ENCODE measurements around the gene NLRC4.
"Not testable (repeated sequence)": the region's sequence is repeated elsewhere in the genome, so short reads cannot be mapped to it uniquely, and the experiment has no call there.

The NLRC4 gene, protein sequence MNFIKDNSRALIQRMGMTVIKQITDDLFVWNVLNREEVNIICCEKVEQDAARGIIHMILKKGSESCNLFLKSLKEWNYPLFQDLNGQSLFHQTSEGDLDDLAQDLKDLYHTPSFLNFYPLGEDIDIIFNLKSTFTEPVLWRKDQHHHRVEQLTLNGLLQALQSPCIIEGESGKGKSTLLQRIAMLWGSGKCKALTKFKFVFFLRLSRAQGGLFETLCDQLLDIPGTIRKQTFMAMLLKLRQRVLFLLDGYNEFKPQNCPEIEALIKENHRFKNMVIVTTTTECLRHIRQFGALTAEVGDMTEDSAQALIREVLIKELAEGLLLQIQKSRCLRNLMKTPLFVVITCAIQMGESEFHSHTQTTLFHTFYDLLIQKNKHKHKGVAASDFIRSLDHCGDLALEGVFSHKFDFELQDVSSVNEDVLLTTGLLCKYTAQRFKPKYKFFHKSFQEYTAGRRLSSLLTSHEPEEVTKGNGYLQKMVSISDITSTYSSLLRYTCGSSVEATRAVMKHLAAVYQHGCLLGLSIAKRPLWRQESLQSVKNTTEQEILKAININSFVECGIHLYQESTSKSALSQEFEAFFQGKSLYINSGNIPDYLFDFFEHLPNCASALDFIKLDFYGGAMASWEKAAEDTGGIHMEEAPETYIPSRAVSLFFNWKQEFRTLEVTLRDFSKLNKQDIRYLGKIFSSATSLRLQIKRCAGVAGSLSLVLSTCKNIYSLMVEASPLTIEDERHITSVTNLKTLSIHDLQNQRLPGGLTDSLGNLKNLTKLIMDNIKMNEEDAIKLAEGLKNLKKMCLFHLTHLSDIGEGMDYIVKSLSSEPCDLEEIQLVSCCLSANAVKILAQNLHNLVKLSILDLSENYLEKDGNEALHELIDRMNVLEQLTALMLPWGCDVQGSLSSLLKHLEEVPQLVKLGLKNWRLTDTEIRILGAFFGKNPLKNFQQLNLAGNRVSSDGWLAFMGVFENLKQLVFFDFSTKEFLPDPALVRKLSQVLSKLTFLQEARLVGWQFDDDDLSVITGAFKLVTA

DNA sequence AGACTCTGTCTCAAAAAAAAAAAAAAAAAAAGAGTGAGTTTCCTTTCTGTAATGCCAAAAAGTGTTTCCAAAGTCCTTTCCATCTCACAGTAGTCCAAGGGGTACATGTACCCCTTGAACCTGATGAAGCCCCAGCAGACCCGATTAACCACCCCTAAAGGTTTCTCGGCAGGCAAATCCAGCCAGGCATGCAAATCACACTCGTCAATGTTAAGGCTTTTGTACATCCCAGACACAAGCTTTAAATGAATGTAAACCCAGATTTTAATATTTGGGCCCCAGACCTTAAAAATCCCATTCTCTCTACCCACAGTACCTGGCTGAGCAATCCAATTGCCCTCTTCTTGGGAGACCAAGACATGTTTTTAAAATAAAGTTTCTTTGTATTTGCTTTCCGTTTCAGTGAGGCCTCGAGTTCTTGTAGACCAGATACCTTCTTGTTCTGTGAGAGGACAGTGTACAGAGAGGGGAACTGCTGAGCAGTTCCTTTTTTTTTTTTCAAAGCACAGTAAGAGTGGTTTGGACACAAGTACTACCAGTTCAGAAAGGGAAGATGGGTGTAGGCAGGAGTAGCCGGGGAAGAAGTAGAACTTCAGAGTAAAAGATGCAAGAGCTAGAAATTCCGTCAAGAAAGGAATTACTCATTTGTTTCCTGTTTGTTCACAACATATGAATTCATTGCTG is at the start of gene NLRC4:
NLRC4 (minus strand) TSS at position 465 of the 684 bp plus-strand sequence. CDS start 8,111 bp downstream, outside the sequence.
- no peak for DNase-seq (ENCODE audit: low read depth in 2 of 2)

- DNase-seq (ENCODE audit: low read depth in 2 of 2) = no peak
These were observed 45.9 kb upstream of the NLRC4 start for GRCh38 chr2:32310577-32310976.

- DNase-seq (ENCODE audit: low read depth in 2 of 2) = not testable (repeated sequence)
These were observed 29.4 kb upstream of the NLRC4 start for GRCh38 chr2:32293966-32294562.

DNA sequence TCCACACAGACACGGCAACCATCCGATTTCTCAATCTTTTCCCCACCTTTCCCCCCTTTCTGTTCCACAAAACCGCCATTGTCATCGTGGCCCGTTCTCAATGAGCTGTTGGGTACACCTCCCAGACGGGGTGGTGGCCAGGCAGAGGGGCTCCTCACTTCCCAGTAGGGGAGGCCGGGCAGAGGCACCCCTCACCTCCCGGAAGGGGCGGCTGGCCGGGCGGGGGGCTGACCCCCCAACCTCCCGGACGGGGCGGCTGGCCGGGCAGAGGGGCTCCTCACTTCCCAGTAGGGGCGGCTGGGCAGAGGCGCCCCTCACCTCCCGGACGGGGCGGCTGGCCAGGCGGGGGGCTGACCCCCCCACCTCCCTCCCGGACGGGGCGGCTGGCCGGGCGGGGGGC is 28.8 kb upstream of the NLRC4 start:
- not testable (repeated sequence) for DNase-seq (ENCODE audit: low read depth in 2 of 2)

- DNase-seq (ENCODE audit: low read depth in 2 of 2) = no peak
These were observed 27.1 kb upstream of the NLRC4 start for GRCh38 chr2:32291746-32292145.

GRCh38 chr2:32290000-32290339 is 25.3 kb upstream of the NLRC4 start:
- no peak for DNase-seq (ENCODE audit: low read depth in 2 of 2)

- DNase-seq (ENCODE audit: low read depth in 2 of 2) = no peak
These were observed 24.7 kb upstream of the NLRC4 start for GRCh38 chr2:32289165-32289999.

- DNase-seq (ENCODE audit: low read depth in 2 of 2) = no peak
These were observed 19.6 kb upstream of the NLRC4 start for GRCh38 chr2:32284321-32284720.

- DNase-seq (ENCODE audit: low read depth in 2 of 2) = no peak
These were observed 13.8 kb upstream of the NLRC4 start for GRCh38 chr2:32278478-32278853.

GRCh38 chr2:32277674-32278477 is 13.2 kb upstream of the NLRC4 start, which contains the start of gene YIPF4:
YIPF4 (plus strand) TSS chr2:32277904; CDS start chr2:32278156, 252 bp downstream.
- peak; percentile 76 to 79 for DNase-seq (ENCODE audit: low read depth in 2 of 2)

GRCh38 chr2:32277363-32277673 is 12.6 kb upstream of the NLRC4 start:
- no peak for DNase-seq (ENCODE audit: low read depth in 2 of 2)

DNA sequence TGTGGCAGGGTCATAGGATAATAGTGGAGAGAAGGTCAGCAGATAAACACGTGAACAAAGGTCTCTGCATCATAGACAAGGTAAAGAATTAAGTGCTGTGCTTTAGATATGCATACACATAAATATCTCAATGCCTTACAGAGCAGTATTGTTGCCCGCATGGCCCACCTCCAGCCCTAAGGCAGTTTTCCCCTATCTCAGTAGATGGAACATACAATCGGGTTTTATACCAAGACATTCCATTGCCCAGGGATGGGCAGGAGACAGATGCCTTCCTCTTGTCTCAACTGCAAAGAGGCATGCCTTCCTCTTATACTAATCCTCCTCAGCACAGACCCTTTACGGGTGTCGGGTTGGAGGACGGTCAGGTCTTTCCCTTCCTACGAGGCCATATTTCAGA is 11.1 kb upstream of the NLRC4 start:
- DNase-seq (ENCODE audit: low read depth in 2 of 2) = not testable (repeated sequence)

DNA sequence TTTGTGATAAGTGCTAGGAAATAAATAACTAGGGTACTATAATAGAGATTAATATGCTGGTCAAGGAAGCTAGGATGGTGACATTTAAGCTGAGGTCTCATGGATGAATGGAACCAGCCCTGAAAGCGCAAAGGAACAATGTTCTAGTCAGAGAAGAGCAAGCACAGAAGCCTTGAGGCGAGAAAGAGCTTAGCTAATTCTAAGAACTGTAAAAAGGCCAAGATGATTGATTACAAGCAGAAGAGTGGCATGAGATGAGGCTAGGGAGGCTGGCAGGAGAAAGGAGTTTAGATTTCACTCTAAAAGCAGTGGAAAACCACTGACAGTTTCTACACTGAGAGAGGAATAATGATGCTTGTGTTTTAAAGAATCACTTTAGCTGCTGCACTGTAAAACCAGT is 9.6 kb upstream of the NLRC4 start:
- DNase-seq (ENCODE audit: low read depth in 2 of 2) = no peak

DNA sequence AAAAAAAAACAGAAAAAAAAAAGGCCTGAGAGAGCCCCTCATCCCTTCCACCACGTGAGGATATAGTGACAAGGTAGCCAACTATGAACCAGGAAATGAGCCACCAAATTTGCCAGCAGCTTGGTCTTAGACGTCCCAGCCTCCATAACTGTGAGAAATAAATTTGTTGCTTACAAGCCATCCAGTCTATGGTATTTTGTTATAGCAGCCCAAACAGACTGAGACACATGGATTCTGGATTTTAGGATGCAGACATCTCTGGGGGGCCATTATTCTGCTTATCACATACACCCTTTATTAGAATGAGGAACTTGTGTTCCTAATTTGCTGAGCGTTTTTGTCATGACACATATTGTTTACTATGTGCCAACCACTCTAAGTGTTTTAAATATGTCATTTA is 7.6 kb upstream of the NLRC4 start:
- DNase-seq (ENCODE audit: low read depth in 2 of 2) = no peak

DNA sequence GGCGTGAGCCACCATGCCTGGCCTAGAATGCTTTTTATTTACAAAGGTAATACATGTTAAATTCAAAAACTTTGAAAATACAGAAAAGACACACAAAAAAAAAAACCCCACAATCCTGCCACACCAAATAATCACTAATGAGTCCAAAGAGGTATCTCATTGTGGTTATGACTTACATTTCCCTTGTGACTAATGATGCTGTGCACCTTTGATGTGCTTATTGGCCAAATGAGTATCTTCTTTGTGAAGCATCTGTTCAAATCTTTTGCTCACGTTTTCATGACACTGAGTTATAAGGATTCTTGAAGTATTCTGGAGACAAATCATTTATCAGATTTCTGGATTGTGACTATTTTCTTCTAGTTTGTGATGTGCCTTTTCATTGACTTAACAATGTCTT is 6.4 kb upstream of the NLRC4 start:
- DNase-seq (ENCODE audit: low read depth in 2 of 2) = no peak

DNA sequence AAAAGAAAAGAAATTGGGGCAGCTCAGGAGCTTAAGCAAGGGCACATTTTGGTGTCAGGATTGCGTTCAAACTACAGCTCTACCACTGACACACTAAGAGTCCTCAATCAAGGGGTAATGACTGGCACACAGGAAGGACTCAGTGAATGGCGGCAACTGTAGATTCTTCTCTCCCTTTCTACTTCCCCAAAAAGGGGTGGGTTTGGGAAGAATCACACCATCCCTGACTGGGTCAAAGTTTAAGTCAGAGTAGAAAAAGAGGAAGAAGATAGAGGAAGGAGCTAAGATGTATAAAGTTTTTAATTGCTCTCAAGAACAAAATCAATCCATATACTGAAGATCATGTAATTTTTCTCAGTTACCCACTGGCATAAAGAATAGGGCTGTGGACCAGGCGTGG is 2.6 kb downstream of the NLRC4 start:
- no peak for DNase-seq (ENCODE audit: low read depth in 2 of 2)

GRCh38 chr2:32260376-32260775 is 4.3 kb downstream of the NLRC4 start:
- no peak for DNase-seq (ENCODE audit: low read depth in 2 of 2)

DNA sequence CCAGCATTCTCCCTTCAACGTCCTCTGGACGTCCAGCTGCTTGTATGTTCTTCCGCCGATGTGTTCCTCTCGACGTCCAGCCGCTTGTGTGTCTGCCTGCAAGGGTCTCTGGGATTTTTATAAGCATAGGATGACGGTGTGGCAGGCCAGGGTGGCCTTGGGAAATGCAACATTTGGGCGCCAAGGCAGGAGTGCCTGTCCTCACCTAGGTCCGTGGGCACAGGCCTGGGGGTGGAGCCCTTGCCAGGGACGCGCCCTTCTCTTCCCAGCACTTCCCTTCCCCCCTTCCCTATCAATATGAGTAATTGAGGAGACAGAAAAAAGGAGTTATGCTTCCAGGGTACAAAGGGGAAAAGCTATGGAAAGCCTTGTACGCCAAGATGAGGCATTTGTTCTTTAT is 6.4 kb downstream of the NLRC4 start:
- DNase-seq (ENCODE audit: low read depth in 2 of 2) = no peak

DNA sequence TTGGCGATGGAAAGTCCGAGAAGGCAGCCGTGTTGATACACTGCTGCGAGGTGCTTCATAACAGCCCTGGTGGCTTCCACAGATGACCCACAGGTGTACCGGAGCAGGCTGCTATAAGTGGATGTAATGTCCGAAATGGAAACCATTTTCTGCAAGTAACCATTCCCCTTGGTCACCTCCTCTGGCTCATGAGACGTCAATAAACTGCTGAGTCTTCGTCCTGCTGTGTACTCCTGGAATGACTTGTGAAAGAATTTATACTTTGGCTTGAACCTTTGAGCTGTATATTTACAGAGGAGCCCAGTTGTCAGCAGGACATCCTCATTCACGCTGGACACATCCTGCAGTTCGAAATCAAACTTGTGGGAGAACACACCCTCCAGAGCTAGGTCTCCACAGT is 14.4 kb downstream of the NLRC4 start:
- no peak for DNase-seq (ENCODE audit: low read depth in 2 of 2)

DNA sequence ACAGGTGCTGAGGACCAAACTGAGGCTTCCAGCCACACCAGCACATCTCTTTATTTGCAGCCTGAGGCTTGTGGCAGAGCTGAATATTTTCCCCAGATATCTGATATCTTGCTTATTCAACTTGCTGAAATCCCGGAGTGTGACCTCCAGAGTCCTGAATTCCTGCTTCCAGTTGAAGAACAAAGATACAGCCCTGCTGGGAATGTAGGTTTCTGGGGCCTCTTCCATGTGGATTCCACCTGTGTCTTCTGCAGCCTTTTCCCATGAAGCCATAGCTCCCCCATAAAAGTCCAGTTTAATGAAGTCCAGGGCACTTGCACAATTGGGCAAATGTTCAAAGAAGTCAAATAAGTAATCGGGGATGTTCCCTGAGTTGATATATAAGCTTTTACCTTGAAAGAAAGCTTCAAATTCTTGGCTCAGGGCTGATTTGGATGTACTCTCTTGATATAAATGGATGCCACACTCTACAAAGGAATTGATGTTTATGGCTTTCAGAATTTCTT is 14.9 kb downstream of the NLRC4 start:
- no peak for DNase-seq (ENCODE audit: low read depth in 2 of 2)

Data from stimulated activated CD8-positive, alpha-beta memory T cell treated with anti-CD3 and anti-CD28 coated beads, Interleukin-15, amount 100 ng/mL, for 48 hours (primary cell).